Kidney tubule cell (primary cell): ENCODE measurements around the gene RELN.
"Not testable (repeated sequence)": the region's sequence is repeated elsewhere in the genome, so short reads cannot be mapped to it uniquely, and the experiment has no call there.

Experiments used
- DNase-seq: peaks from one replicate; pipeline ENCODE4 v3.0.0-alpha.2; 2018; ENCODE audit warnings: low spot score

Gene RELN

DNA sequence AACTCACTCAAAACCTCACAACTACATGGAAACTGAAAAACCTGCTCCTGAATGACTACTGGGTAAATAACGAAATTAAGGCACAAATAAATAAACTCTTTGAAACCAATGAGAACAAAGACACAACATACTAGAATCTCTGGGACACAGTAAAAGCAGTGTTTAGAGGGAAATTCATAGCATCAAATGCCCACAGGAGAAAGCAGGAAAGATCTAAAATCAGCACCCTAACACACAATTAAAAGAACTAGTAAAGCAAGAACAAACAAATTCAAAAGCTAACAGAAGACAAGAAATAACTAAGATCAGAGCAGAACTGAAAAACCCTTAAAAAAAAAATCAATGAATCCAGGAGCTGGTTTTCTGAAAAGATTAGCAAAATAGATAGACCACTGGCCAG, 202.4 kb downstream of the RELN start:
- DNase-seq: not testable (repeated sequence)

DNA sequence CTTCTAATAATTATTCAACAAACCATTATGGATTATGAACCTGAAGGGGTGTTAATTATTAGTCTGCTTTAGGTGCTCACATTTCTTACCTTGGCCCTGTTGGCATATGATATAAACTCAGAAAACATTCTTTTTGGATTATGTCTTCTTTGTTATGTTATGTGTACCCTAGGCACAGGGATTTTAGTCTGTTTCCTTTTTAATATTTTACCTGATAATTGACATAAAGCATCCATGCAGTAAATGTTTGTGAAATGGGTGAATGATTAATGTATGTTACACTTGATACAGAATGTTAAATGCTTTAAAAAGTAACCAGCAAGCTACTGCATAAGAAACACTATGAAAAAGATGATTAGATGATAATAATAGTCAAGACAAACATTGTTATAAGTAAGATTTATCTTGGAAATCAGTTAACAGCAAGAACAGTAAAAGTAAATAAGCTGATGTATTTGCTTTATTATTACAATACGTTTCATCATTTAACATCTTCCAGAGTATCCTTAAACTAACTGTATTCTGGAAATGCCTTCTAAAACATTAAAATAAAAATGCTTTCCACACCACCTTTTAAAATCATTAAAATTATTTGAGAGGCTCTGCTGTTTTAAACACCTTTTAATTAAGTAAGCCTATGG, 204.7 kb downstream of the RELN start:
- peak; percentile 12 for DNase-seq

DNA sequence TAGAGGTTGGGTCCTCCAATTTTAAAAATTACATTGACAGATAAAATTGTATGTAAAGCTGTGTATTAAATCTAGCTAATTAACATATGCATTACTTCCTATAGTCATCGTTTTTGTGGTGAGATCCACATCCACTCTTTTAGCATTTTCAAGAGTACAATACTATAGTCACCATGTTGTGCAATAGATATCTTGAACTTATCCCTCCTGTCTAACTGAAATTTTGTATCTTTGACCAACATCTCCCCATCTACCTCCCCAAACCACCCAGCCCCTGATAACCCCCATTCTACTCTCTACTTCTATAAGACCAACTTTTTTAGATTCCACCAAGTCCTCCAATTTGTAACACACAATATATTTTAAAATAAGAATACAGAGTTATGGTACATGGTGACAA, 208.0 kb downstream of the RELN start:
- DNase-seq: no peak

DNA sequence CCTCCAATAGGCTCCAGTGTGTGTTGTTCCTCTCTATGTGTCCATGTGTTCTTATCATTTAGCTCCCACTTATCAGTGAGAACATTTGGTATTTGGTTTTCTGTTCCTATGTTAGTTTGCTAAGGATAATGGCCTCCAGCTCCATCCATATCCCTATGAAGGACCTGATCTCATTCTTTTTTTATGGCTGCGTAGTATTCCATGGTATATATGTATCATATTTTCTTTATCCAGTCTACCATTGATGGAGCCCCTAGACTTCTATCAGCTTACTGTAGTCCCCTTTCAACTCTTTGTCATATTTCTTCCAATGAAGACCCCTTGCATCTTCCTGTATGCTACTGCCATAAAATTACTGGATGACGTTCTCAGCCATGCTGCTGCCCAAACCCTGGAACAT, 208.9 kb downstream of the RELN start:
- DNase-seq: not testable (repeated sequence)

DNA sequence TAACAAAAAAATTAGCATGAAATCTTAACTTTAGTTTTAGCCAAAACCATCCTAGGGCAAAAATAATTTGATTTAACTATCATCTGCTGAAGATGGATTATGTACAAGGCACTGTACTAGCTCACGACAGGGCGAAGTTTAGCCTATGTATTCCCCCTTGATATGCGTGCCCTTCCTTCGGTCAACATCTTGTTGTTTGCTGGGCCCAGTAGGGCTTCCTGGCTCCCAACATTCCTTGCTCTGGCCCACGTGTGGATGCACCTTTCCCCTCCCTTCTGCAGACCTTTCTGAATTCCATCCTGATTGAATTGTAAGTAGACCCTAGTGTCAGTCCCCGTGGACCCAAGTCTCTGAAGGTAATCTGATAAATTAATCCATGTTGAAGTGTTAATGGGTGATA, 212.0 kb downstream of the RELN start:
- DNase-seq: no peak

DNA sequence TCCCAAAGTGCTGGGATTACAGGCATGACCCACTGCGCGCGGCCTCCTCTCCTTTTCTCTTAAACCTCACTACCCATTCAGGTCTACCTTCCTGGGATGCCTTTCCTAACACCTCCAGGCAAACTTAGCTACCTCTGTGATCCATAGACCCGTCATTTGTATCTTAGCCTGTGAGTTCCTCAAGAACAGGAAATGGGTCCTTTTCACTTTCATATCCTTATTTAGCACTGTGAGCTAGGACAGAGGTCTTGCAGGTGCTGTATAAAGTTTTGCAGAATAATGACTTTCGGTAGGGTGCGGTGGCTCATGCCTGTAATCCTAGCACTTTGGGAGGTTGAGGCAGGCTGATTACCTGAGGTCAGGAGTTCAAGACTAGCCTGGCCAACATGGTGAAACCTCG, 215.7 kb downstream of the RELN start:
- no peak for DNase-seq

DNA sequence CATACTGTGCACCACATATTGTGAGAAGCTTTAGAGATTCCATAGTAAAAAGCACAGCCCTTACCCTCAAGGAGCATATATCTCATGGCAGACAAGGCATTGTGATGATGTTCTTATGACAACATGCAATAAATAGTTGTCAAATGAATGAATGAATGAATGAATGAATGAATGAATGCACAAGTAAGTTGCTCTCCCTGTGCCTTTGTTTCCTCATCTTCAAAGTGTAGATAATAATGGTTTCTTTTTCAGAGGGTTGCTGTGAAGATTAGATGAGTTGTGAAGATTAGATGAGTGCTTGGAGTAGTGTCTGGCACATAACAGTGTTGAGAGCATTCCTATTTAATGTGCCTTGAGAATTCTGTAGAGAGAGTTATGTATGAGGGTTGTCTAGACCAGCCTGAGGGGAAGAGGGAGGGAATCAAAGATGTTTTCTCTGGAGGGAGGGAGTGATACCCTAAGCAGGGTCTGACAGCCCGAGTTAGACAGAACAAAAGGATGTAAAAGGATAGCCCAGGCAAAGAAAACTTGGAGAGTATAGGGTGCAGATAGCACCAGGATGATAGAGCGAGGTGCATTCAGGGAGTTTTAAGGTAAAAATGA, 217.2 kb downstream of the RELN start:
- no peak for DNase-seq

DNA sequence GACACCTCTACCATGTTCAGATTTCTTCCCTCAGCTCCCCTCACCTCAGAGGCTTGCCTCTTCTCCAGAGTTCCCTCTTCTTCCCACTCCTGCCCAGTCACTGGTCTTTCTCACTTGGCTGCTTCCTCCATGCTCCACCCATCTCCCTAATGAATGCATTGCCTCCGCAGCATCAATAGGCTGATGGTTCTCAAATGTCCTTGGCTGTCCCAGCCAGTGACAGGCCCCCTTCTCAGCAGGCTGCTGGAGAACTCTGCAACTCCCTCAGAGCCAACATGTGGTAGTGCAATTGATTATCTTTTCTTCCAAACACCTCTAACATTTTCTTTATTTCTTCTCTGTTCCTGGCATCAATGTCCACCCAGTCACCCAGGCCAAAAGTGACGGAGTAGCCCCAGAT, 218.2 kb downstream of the RELN start:
- DNase-seq: no peak

DNA sequence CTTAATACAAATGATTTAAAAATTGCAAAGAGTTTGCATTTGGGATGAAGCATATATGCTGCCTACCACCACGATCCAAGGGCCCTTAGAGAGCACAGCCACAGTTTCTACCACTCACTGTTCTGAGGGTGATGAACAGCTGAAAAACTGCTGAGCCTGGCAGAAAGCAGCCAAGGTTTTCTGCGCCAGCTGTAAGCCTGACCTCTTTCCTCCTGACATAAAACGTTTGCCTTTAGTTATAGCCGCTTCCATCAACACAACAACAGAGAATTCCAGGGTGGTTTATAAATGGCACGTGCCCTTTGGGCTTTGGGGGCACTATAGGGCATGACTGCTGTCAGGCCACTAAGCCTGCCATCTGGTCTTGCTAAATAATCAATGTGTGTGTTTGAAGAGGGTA, 222.8 kb downstream of the RELN start:
- DNase-seq: no peak

DNA sequence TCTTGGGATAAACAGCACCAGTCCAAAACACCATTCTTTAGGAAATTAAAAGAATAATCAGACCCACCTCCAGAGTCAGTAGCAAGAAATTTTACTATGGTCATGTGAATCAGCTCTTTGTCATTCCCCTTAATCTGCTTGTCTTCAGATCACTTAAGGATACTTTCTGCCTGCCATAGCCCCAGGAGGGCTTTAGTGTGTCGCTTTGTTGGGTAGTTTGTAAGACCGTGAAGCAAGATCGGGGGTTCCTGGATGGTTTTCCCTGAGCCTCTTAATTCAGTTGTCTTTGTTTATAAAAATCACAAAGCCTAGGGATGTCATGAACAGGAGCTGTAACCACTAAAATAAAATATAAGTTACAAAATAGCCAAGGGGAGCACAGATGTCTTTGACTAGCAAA, 223.6 kb downstream of the RELN start:
- DNase-seq: no peak

DNA sequence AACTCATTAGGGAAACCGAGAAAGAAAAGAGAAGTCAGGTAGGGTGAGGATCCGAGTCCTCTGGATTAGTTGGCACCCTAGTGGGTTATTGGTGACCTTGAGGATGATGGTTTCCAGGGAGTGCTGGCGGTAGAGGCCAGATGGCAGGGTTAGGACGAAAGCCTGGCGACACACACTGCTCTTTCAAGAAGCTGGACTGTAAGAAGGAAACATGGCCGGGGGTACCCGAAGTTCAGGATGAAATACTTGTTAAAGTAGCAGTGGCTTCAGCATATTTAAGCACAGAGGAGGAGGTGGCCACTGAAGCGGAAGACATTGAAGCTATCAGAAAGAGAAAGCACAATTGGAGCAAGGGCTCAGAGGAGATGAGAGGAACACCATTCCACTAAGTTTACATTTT, 224.6 kb downstream of the RELN start:
- DNase-seq: no peak

DNA sequence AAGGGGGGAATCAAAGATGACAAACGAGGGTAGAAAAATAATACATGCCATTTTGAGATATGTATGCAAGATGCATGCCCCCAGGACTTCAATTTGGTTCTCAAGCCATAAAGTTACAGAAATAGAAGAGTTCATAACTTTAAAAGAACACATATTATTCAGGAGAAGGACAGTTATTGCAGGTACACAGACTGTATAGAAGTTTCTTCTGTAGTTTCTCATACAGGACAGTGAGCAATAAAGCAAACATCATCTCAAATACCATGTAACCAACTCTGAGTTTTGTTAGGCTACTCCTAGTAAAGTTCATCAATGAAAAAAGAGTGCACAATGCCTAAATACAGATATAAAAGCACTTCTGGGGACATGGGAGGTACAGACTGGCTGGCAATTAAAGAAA, 226.6 kb downstream of the RELN start:
- DNase-seq: no peak

DNA sequence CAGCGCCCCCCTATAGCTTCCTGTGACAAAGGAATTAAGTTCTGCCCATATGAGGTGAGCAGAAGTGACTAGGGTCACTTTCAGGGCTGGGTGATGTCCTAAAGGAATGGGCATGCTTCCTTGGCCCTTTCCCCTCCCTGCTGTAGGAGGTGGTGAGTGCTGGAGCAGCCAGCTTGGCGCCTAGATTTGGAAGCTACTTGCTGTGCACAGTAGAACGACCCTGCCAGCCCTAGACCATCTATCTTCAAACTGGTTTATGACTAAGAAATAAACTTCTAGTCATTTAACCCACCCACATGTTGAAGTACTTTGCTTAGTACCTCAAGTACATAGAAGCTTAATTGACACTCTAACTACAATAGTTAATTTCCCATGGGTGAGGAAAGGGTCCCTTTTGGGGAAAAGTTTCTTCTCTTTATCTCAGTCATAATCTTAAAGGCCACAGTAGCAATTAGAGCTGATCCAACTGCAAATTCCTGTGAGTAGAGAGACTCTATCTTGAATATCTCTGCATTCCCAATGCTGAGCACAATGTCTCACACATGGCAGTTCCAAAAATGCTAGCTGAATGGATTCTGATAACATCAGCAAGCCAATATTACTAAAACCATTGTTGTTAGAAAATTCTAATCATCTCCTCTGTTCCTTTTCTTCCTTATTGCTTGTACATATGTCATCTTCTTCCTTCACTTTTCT, 227.2 kb downstream of the RELN start:
- DNase-seq: no peak

DNA sequence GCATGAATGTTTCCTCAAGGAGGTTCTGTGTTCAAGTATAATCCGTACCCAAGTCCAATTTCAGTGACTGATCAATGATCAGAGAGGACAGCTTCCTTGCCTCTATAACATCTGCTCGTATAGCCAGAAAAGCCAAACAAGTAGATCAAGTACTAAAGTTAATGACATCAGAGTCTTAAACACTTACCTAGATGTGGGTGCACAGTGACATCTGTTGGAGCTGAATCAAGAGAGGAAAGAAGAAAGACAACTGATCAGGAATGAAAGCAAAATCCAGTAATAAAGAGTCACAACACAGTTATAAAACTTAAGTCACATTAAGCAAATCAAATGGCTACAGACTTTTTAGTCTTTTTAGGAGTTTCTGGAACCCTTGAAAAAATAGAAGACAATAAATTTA, 236.5 kb downstream of the RELN start:
- DNase-seq: peak; percentile 41

DNA sequence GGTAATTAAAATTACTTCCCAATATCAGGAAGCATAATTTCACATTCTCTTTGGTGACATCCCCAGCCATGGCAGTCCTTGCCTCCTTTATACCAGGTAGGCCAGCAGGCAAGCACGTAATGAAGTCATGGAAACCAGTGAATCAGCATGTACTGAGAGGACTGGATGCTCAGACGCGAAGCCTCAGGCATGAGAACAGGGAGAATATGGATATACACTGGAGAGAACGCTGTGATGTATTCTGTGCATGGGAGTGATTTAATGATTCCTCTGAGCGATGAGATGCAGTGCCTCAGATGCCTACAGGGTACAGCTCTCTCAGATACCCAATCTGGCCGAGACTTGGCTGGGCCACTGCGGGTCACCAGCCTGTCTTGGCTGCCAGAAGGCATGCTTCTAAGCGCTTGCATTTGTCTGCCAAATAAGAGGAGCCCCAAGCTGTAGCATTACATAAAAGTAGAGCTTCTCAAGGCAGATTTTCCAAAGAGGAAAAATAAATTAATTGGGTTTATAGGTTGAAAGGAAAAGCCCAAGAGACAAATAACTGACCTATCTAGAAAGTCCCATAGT, 238.1 kb downstream of the RELN start:
- DNase-seq: no peak

DNA sequence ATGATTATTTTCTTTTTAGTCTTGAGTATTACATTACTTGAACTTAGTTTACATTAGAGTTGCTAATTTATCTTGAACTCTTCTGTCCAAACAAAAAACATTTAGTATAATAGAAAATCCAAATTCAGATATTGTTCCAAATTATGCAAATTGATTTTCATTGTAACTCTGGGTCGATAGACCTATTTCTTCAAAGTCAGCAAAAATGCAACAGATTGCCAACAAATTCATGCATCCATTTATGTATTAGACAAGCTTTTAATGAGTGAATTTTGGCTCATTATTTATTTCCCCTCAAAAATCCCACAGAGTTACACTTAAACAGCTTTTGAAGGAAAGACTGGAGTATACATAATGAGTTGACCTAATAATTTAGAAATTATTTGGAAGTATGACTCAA, 240.8 kb downstream of the RELN start:
- no peak for DNase-seq

DNA sequence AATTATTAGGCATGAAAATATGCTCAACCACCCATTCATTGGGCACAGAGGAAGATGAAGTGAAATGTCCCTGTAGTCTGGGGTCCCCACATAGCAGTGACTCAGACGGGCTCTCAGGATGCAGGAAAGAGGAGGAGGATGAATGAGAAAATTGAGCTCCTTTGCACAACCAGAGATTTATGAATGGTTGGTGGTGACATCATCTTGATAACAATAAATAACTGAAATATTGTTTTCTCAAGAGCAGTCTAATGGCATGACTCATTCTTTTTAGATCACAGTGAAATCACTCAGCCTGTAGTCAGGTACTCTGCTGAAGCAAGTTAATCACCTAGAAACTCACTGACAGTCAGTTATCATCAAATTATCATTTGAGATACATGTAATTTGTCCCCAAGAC, 254.1 kb downstream of the RELN start:
- peak; percentile 84 for DNase-seq

DNA sequence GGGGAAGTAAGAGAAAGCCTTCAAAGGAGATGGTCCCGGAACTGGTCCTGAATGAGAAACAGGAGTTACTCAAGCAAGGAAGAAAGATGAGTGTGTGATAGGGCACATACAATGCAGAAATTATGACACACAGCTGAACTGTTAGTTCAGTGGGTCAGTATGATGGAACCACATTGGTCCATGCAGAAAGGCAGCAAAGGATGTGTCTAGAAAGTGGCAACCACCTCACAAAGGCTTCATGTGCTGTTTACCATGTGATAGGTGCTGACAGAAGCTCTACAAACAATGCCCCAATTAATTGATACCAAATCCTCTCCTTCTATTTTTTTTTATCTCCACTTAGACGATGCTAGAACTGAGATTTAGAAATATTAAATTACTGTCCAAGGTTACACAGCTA, 258.3 kb downstream of the RELN start:
- peak; percentile 5 for DNase-seq

DNA sequence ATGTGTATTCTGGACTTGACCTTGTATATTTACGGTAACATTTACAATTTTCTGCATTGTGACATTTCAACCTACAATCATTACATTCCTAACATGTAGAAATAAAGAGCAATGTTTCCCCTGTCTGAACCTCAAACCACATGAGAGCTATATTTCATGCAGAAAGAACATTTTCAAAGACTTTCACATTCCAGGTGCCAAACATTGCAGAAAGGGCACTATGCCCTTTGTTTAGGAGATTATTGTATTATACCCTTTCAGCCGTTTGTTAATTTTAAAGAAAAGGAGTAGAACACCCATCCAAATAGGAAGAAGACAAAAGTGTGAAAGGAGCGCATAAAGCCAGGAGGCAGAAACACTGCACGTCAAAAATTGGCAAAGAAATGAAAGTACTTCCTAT, 260.4 kb downstream of the RELN start:
- no peak for DNase-seq

DNA sequence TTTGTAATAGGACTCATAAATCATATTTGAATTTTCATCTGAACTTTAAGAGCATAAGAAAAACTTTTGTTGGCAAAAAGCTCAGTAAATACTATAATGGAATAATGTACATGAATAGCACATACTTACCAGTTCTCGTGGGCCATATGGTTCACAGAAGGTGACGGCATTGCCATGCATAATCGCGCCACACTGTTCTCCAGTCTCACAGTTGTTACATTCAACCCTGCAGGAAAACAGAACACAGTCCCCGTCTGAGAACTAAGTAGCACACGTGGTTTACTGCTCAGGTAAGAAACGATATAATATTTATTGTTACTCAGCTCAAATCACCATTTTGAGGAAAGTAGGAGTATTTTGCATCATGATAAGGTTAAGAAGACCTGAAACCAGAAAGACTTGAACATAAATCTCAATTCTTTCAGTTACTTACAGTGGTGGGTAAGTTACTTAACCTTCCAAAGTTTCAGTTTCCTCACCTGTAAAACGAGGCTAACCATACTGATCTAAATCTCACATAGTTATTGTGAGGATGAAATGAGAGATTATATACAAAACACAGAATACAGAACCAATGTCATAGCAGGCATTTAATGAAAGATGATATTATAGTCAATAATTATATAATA, 261.4 kb downstream of the RELN start:
- no peak for DNase-seq

DNA sequence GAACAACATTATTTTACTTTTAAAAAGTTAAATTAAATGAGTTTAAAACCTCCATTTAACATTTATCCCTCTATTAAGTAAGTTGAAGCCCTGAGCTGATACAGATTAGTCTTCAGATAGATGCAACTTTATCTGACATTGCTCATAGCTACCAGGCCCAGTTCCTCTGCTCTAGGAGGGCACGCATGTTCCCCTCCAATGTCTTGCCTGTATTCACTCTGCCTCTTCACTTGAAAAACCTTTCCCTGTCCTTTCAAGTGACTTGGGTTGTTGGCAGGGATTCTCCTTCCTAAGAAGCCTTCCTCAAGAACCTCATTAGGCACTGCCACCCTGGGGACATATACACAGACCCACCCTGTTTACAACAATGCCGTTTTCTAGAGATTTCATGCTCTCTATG, 270.4 kb downstream of the RELN start:
- no peak for DNase-seq

DNA sequence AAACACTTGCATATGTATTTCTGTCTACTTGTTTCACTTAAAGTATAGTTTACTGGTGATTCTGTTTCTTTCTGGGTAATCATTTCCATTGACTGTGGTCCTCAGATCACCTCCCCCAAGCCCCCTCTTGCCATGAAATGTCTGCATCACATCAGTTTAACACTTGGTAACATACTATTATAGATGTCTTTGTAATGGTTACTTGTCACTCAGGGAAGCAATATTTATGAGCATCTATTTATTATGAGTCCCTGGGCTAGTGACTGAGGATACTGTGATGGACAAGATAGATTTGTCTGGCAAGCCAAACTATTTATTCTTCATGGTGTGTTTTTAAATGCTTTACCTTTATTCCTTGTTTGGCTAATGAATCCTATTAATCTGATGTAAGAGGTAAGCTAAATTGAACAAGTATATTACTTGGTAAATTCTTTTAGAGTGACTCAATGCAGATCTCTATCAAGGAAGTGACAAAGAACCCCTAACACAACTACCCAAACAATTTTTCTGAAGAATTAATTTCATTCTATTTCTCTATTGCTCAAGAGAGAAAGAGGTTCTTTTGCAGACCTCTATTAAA, 270.9 kb downstream of the RELN start:
- peak; percentile 63 for DNase-seq

DNA sequence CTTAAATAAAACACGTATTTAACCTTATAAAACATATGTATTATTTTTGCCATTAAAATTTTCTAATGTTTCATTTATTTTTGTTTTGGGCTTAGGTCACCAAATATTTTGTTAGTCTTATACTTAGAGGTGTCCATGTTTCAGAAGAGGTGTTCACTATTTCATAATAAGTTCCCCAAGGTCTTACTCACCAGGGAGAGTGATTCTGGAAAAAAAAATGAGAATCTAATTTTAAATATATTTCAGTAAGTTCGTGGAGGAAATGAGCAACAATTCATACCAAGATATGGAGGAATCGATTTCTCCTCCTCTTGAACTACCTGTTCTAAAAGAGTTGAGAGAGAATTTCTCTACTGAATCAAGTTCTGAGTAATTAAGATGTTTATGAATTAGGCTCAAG, 271.9 kb downstream of the RELN start:
- DNase-seq: no peak
